Neural progenitor cell (in vitro differentiated cells): Measurements from ENCODE around the gene TMUB2. TPM values are rescaled to one million over a fixed set of nuclear protein-coding genes. Genes with fewer than 3 reads are reported as not detected.

Experiments used
- DNase-seq: peaks from one replicate; pipeline ENCODE4 v3.0.0-alpha.2; 2016; ENCODE audit warnings: low spot score
- H2AFZ ChIP-seq: fragments of 200-600 bp; sonication (generic); replicated peaks from 2 replicates; pipeline ENCODE4 v1.6.1; 2016; ENCODE audit warnings: antibody characterized with exemption
- H3F3A ChIP-seq: fragments of 200-600 bp; sonication (generic); 2 replicates; pipeline ENCODE4 v1.6.1; 2016; ENCODE audit warnings: antibody characterized with exemption, low read depth
- H3K27ac ChIP-seq: fragments of 200-600 bp; sonication (generic); 2 replicates; pipeline ENCODE4 v1.5.1; 2016; ENCODE audit warnings: mild to moderate bottlenecking
- H3K27me3 ChIP-seq: fragments of 200-600 bp; sonication (generic); 2 replicates; pipeline ENCODE4 v1.6.1; 2016; ENCODE audit warnings: mild to moderate bottlenecking, moderate library complexity
- H3K36me3 ChIP-seq: fragments of 200-600 bp; sonication (generic); 2 replicates; pipeline ENCODE4 v1.5.1; 2016
- H3K4me1 ChIP-seq: fragments of 200-600 bp; sonication (generic); 2 replicates; pipeline ENCODE4 v1.6.1; 2016; ENCODE audit warnings: mixed run types
- H3K4me2 ChIP-seq: fragments of 200-600 bp; sonication (generic); 2 replicates; pipeline ENCODE4 v1.6.1; 2016
- H3K4me3 ChIP-seq: fragments of 200-600 bp; sonication (generic); 2 replicates; pipeline ENCODE4 v1.5.1; 2016
- H3K79me2 ChIP-seq: fragments of 200-600 bp; sonication (generic); 2 replicates; pipeline ENCODE4 v1.6.1; 2016; ENCODE audit warnings: low read depth
- H3K9ac ChIP-seq: fragments of 200-600 bp; sonication (generic); 2 replicates; pipeline ENCODE4 v1.6.1; 2016
- H3K9me3 ChIP-seq: fragments of 200-600 bp; sonication (generic); 2 replicates; pipeline ENCODE4 v1.5.1; 2016; ENCODE audit warnings: low read depth
- H4K20me1 ChIP-seq: fragments of 200-600 bp; sonication (generic); 2 replicates; pipeline ENCODE4 v1.6.1; 2016; ENCODE audit warnings: low read depth
- H3K27ac Mint-ChIP-seq: 3 replicates; pipeline ENCODE4 v1.8.0; 2021; ENCODE audit warnings: mixed read lengths
- H3K27me3 Mint-ChIP-seq: 2 replicates; pipeline ENCODE4 v1.8.0; 2022; ENCODE audit warnings: low read depth, mild to moderate bottlenecking, inconsistent platforms, moderate library complexity, mixed read lengths; ENCODE audit not compliant: insufficient read depth
- H3K36me3 Mint-ChIP-seq: 3 replicates; pipeline ENCODE4 v1.8.0; 2021; ENCODE audit warnings: mixed read lengths
- H3K4me1 Mint-ChIP-seq: 3 replicates; pipeline ENCODE4 v1.8.0; 2021; ENCODE audit warnings: mixed read lengths
- H3K4me3 Mint-ChIP-seq: 3 replicates; pipeline ENCODE4 v1.8.0; 2021; ENCODE audit warnings: mild to moderate bottlenecking, moderate library complexity, mixed read lengths
- H3K9me3 Mint-ChIP-seq: 3 replicates; pipeline ENCODE4 v1.8.0; 2020; ENCODE audit warnings: mixed read lengths
- EZH2 ChIP-seq: fragments of 200-600 bp; sonication (generic); IDR thresholded peaks from 2 replicates; pipeline ENCODE4 v1.6.1; 2017; ENCODE audit warnings: antibody characterized with exemption, mild to moderate bottlenecking, moderate library complexity
- EZH2phosphoT487 ChIP-seq: fragments of 200-600 bp; sonication (generic); IDR thresholded peaks from 2 replicates; pipeline ENCODE4 v1.6.1; 2017; ENCODE audit warnings: antibody characterized with exemption
- total RNA-seq: library from RNA; depleted of rRNA; stranded (reverse); fragments of >200 nt; gene quantifications from 2 replicates; pipeline ENCODE4 v1.2.3, GENCODE V29; 2015; ENCODE audit warnings: low replicate concordance
- TF ChIP-seq, protein P1 (sequence below): fragments of 200-600 bp; sonication (generic); IDR thresholded peaks from 2 replicates; pipeline ENCODE4 v1.5.1; 2017; ENCODE audit warnings: antibody characterized with exemption, mild to moderate bottlenecking

The TMUB2 gene
- total RNA-seq, 1 donor from 2014 or later, result 16.6 TPM

GRCh38 chr17:44218344-44219107 is 31.8 kb downstream of the TMUB2 start:
- TF ChIP-seq, protein P1, sequence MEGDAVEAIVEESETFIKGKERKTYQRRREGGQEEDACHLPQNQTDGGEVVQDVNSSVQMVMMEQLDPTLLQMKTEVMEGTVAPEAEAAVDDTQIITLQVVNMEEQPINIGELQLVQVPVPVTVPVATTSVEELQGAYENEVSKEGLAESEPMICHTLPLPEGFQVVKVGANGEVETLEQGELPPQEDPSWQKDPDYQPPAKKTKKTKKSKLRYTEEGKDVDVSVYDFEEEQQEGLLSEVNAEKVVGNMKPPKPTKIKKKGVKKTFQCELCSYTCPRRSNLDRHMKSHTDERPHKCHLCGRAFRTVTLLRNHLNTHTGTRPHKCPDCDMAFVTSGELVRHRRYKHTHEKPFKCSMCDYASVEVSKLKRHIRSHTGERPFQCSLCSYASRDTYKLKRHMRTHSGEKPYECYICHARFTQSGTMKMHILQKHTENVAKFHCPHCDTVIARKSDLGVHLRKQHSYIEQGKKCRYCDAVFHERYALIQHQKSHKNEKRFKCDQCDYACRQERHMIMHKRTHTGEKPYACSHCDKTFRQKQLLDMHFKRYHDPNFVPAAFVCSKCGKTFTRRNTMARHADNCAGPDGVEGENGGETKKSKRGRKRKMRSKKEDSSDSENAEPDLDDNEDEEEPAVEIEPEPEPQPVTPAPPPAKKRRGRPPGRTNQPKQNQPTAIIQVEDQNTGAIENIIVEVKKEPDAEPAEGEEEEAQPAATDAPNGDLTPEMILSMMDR, result peak; percentile 66
- no peak for TF ChIP-seq EZH2phosphoT487
- H3K27ac Mint-ChIP-seq, result peak overlapping the region; percentile 37
- H2AFZ ChIP-seq, result no peak overlapping the region
- H3K4me2 ChIP-seq, result peak overlapping the region; percentile 88
- H3K36me3 Mint-ChIP-seq, result peaks cover 12% of the 10 kb centered on the region
- no peaks in the 10 kb centered on the region for H3K36me3 ChIP-seq
- DNase-seq, result peak; percentile 94
- peaks cover 73% of the 10 kb centered on the region for H3K79me2 ChIP-seq
- no peaks in the 10 kb centered on the region for H3K27me3 ChIP-seq
- peaks cover 10% of the 10 kb centered on the region for H3K4me1 ChIP-seq
- peak overlapping the region; percentile 88 for H3K4me3 Mint-ChIP-seq
- no peaks in the 10 kb centered on the region for H3K9me3 Mint-ChIP-seq
- no peaks in the 10 kb centered on the region for H3K9me3 ChIP-seq
- H3K4me1 Mint-ChIP-seq, result peaks cover 28% of the 10 kb centered on the region
- peak overlapping the region; percentile 86 for H3K4me3 ChIP-seq
- H3F3A ChIP-seq, result peaks cover 38% of the 10 kb centered on the region
- peaks cover 55% of the 10 kb centered on the region for H4K20me1 ChIP-seq
- H3K27ac ChIP-seq, result peak overlapping the region; percentile 95
- H3K27me3 Mint-ChIP-seq, result peaks cover 12% of the 10 kb centered on the region
- H3K9ac ChIP-seq, result peak overlapping the region; percentile 42

- H3K79me2 ChIP-seq, result peaks cover 73% of the 10 kb centered on the region
- H3K4me2 ChIP-seq, result peak overlapping the region; percentile 92
- Mint-ChIP-seq H3K36me3 (peaks cover 7% of the 10 kb centered on the region), H3K4me3 (no peak overlapping the region), H3K27ac (no peak overlapping the region), H3K27me3 (peaks cover 12% of the 10 kb centered on the region), H3K4me1 (peaks cover 26% of the 10 kb centered on the region), H3K9me3 (no peaks in the 10 kb centered on the region)
- peak overlapping the region; percentile 95 for H3K27ac ChIP-seq
- peaks cover 59% of the 10 kb centered on the region for H4K20me1 ChIP-seq
- peaks cover 10% of the 10 kb centered on the region for H3K4me1 ChIP-seq
- peak; percentile 93 for DNase-seq
- no peaks in the 10 kb centered on the region for H3K9me3 ChIP-seq
- H3F3A ChIP-seq, result peaks cover 38% of the 10 kb centered on the region
- TF ChIP-seq EZH2phosphoT487 (no peak), EZH2 (no peak)
- TF ChIP-seq, protein P1, result peak; percentile 50
- H3K9ac ChIP-seq, result peak overlapping the region; percentile 88
- H3K27me3 ChIP-seq, result no peaks in the 10 kb centered on the region
- H3K36me3 ChIP-seq, result no peaks in the 10 kb centered on the region
- peak overlapping the region; percentile 86 for H3K4me3 ChIP-seq
- H2AFZ ChIP-seq, result no peak overlapping the region
Observed at GRCh38 chr17:44219108-44219615, 32.4 kb downstream of the TMUB2 start.

- Mint-ChIP-seq H3K27me3 (peaks cover 13% of the 10 kb centered on the region), H3K9me3 (no peaks in the 10 kb centered on the region), H3K36me3 (peaks cover 7% of the 10 kb centered on the region), H3K4me3 (peak within 1 kb of the TSS; percentile 93), H3K27ac (peak within 1 kb of the TSS; percentile 79), H3K4me1 (peaks cover 26% of the 10 kb centered on the region)
- Histone ChIP-seq H3K9me3 (no peaks in the 10 kb centered on the region), H2AFZ (no peak within 1 kb of the TSS), H3K27ac (peak within 1 kb of the TSS; percentile 95), H3K36me3 (no peaks in the 10 kb centered on the region), H3K27me3 (no peaks in the 10 kb centered on the region), H3K4me1 (peaks cover 10% of the 10 kb centered on the region), H3F3A (peaks cover 38% of the 10 kb centered on the region), H3K9ac (peak within 1 kb of the TSS; percentile 88), H3K79me2 (peaks cover 73% of the 10 kb centered on the region), H4K20me1 (peaks cover 59% of the 10 kb centered on the region), H3K4me3 (peak within 1 kb of the TSS; percentile 86), H3K4me2 (peak within 1 kb of the TSS; percentile 92)
- TF ChIP-seq, protein P1, result no peak
- TF ChIP-seq EZH2 (no peak), EZH2phosphoT487 (no peak)
- peak; percentile 91 for DNase-seq
Observed at GRCh38 chr17:44219616-44220212, 32.9 kb downstream of the TMUB2 start, which contains the start of gene UBTF. Gene UBTF (minus strand): TSS chr17:44219675. CDS start chr17:44218229, 1,446 bp downstream.
